Upper lobe of left lung (tissue), 6 donors: ENCODE results near the gene NSMF. TPM values are rescaled to one million over a fixed set of nuclear protein-coding genes. Genes with fewer than 3 reads are reported as not detected.

Source experiments
- ATAC-seq, 2 donors: fragments of 200-7000 bp; cut with Tn5 transposase; one replicate each; pipeline ENCODE4 v1.9.1; 2022; ENCODE audit warnings: mild to moderate bottlenecking in 2 of 2, moderate library complexity in 2 of 2; ENCODE audit not compliant: low FRiP score in 2 of 2
- DNase-seq, 2 donors: peaks; one replicate each; pipeline ENCODE4 v3.0.0-alpha.2; 2019 to 2020
- H3K27ac ChIP-seq, 4 donors: fragments of 200-600 bp; sonication (generic); one replicate each; pipeline ENCODE4 v1.5.1; 2016 to 2019
- H3K27me3 ChIP-seq, 4 donors: fragments of 200-600 bp; sonication (generic); one replicate each; pipeline ENCODE4 v1.5.1; 2017 to 2019
- H3K36me3 ChIP-seq, 4 donors: fragments of 200-600 bp; sonication (generic); one replicate each; pipeline ENCODE4 v1.5.1; 2016 to 2019
- H3K4me1 ChIP-seq, 4 donors: fragments of 200-600 bp; sonication (generic); one replicate each; pipeline ENCODE4 v1.5.1; 2018 to 2019
- H3K4me3 ChIP-seq, 4 donors: fragments of 200-600 bp; sonication (generic); one replicate each; pipeline ENCODE4 v1.5.1; 2017 to 2019; ENCODE audit warnings: mild to moderate bottlenecking in 2 of 4, moderate library complexity in 1 of 4
- H3K9me3 ChIP-seq, 4 donors: fragments of 200-600 bp; sonication (generic); one replicate each; pipeline ENCODE4 v1.5.1; 2018 to 2019
- EP300 ChIP-seq, 4 donors: sonication (generic); formaldehyde crosslinking; IDR thresholded peaks; one replicate each; pipeline ENCODE4 v1.5.1; 2017; ENCODE audit warnings: antibody characterized with exemption in 4 of 4, control low read depth in 2 of 4
- POLR2A ChIP-seq, 4 donors: fragments of 450-650 bp; IDR thresholded peaks; one replicate each; pipeline ENCODE4 v1.5.1; 2016 to 2017; ENCODE audit warnings: antibody characterized with exemption in 4 of 4, mild to moderate bottlenecking in 2 of 4
- POLR2AphosphoS5 ChIP-seq, 2 donors: sonication (generic); formaldehyde crosslinking; IDR thresholded peaks; one replicate each; pipeline ENCODE4 v1.5.1; 2017; ENCODE audit warnings: antibody characterized with exemption in 2 of 2
- WGBS, 2 donors: methylation state at CpG; one replicate each; pipeline ENCODE4 v1.1.5; 2017 to 2018; 5-methylcytosine and 5-hydroxymethylcytosine counted together
- total RNA-seq, 6 donors: library from RNA; depleted of rRNA in 4 of 6; stranded (reverse); fragments of >200 nt in 4 of 6; gene quantifications; one replicate each; pipeline versions ENCODE4 v1.1.0 to v1.2.1, GENCODE V29; 2016 to 2021
- TF ChIP-seq, protein P1 (sequence below), 6 experiments: fragments of 450-650 bp in 4 of 6; fragments of 200-600 bp in 2 of 6; sonication (generic) in 2 of 6; IDR thresholded peaks; one replicate each; pipeline ENCODE4 v1.5.1; 2016 to 2019; ENCODE audit warnings: antibody characterized with exemption in 6 of 6
- donor health status: DM: no; HTN: no; CAD: no; lungs with moderate emphysema.
- donor health status: DM: no; HTN: yes; CAD: no; lungs with severe emphysema.

The NSMF gene
- total RNA-seq, 6 donors from 2014 or later: 20.4 to 57.6 (median 25.9) TPM

DNA sequence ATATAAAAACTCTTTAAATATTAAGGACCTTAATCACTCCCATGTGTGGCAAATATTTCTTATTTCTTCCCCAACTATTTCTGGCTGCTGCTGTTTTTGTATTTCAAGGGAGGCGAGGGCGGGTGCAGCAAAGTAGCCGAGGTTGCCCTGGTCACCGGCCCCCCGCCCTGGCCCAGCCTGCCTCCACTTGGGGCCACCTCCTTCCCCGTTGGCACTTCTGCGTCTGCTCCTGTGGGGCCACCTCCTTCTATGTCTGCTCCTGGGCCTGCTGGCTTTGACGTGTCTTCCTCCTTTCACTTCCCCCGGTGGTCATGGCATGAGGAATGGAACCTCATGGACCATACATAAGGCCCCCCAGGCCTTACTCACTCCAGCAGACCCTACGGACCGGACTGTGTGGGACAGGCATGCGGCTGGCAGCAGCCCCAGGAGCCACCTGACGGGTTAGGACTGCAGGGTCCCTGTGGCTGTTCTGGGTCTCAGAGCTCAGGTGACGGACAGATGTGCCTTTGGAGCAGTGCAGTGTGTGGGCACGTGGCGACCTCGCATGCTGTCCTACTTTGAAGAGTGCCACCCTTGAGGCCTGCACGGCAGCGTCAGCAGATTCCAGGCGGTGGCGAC, 12.2 kb downstream of the NSMF start:
- Histone ChIP-seq H3K4me3 (no peak overlapping the region), H3K9me3 (no peaks in the 10 kb centered on the region), H3K27me3 (no peaks in the 10 kb centered on the region), H3K36me3 (peaks cover 0 to 17% (median 9%) of the 10 kb centered on the region in 4 donors), H3K4me1 (peaks cover 6 to 11% (median 8%) of the 10 kb centered on the region in 4 donors), H3K27ac (no peak overlapping the region)
- TF ChIP-seq POLR2A (IDR thresholded peaks at IDR 0.05): no peak
- TF ChIP-seq, protein P1, sequence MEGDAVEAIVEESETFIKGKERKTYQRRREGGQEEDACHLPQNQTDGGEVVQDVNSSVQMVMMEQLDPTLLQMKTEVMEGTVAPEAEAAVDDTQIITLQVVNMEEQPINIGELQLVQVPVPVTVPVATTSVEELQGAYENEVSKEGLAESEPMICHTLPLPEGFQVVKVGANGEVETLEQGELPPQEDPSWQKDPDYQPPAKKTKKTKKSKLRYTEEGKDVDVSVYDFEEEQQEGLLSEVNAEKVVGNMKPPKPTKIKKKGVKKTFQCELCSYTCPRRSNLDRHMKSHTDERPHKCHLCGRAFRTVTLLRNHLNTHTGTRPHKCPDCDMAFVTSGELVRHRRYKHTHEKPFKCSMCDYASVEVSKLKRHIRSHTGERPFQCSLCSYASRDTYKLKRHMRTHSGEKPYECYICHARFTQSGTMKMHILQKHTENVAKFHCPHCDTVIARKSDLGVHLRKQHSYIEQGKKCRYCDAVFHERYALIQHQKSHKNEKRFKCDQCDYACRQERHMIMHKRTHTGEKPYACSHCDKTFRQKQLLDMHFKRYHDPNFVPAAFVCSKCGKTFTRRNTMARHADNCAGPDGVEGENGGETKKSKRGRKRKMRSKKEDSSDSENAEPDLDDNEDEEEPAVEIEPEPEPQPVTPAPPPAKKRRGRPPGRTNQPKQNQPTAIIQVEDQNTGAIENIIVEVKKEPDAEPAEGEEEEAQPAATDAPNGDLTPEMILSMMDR (IDR thresholded peaks at IDR 0.05): no peak
- no peak for TF ChIP-seq POLR2AphosphoS5 (IDR thresholded peaks at IDR 0.05)
- no peak for TF ChIP-seq EP300 (IDR thresholded peaks at IDR 0.05)
- 74 to 79% methylated on average over 17 to 18 of the region's 21 CpGs for WGBS, 2 donors
- ATAC-seq: peak in 1 of 2 donors; percentile 28
- peak in 1 of 2 donors; percentile 75 for DNase-seq

DNA sequence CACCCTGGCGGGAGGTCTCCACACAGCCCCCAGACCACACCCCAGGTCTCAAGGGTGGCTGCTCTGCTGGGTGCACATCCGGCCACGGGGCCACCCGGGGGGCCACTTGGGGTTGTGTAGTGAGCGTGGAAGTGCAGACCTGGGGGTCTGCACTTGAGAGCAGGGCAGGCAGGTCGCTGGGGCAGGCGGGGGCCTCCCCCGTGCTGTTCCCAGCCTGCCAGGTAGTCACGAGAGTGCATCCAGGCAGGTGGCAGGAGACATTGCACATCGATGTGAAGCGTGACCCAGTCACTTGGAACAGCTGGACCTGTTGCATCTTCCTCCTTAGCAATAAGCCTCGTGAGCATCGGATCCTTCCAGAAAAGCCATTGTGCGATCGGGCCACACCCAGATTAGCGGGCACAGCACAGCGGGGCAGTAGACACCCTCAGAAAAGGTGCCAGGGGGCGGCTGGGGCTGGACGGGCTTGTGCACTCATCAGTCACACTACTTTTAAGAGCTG, 13.2 kb downstream of the NSMF start:
- no peak overlapping the region for H3K27ac ChIP-seq
- H3K4me3 ChIP-seq: no peak overlapping the region
- peaks cover 10 to 20% (median 17%) of the 10 kb centered on the region in 4 donors for H3K4me1 ChIP-seq
- DNase-seq (peak in 1 of 2 donors; percentile 80), ATAC-seq (peak; percentile 4 to 6)
- TF ChIP-seq POLR2A (IDR thresholded peaks at IDR 0.05) (no peak), EP300 (IDR thresholded peaks at IDR 0.05) (no peak), POLR2AphosphoS5 (IDR thresholded peaks at IDR 0.05) (no peak)
- TF ChIP-seq, protein P1 (IDR thresholded peaks at IDR 0.05): no peak
- H3K9me3 ChIP-seq: no peaks in the 10 kb centered on the region
- peaks cover 0 to 17% (median 9%) of the 10 kb centered on the region in 4 donors for H3K36me3 ChIP-seq
- WGBS, 2 donors: 55 to 58% methylated on average over 19 of the region's 19 CpGs
- peaks cover 0 to 8% (median 2%) of the 10 kb centered on the region in 4 donors for H3K27me3 ChIP-seq

DNA sequence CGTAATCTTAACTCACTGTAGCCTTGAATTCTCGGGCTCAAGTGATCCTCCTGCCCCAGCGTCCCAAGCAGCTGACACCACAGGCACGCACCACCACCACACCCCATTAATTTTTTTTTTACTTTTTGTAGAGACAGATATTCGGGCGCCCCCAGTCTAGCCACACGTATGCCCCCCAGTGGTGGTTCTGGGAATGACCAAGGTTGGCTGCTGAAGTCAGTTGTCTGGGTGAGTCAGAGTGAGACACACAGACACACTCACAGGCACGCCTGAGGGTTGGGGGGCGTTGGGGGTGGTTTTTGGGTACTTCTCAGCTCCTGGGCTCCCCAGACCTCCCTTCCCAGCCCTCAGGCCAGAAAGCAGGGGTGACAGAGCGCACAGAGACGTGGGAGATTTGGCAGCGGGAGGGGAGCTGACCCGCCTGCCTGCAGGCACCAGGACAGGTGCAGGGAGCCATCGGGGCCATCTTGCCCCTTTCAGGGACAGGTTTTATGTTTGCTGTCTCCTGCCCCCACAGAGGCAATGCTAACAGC, 13.8 kb downstream of the NSMF start:
- Histone ChIP-seq H3K4me3 (no peak overlapping the region), H3K27me3 (peaks cover 0 to 8% (median 2%) of the 10 kb centered on the region in 4 donors), H3K9me3 (no peaks in the 10 kb centered on the region), H3K36me3 (peaks cover 0 to 17% (median 9%) of the 10 kb centered on the region in 4 donors), H3K4me1 (peaks cover 10 to 20% (median 17%) of the 10 kb centered on the region in 4 donors), H3K27ac (no peak overlapping the region)
- TF ChIP-seq, protein P1 (IDR thresholded peaks at IDR 0.05): peak; percentile 77 to 90 (median 84)
- TF ChIP-seq EP300 (IDR thresholded peaks at IDR 0.05) (no peak), POLR2AphosphoS5 (IDR thresholded peaks at IDR 0.05) (no peak)
- DNase-seq (peak in 1 of 2 donors; percentile 80), ATAC-seq (peak; percentile 84 to 91)
- 21 to 22% methylated on average over 9 to 14 of the region's 14 CpGs for WGBS, 2 donors

DNA sequence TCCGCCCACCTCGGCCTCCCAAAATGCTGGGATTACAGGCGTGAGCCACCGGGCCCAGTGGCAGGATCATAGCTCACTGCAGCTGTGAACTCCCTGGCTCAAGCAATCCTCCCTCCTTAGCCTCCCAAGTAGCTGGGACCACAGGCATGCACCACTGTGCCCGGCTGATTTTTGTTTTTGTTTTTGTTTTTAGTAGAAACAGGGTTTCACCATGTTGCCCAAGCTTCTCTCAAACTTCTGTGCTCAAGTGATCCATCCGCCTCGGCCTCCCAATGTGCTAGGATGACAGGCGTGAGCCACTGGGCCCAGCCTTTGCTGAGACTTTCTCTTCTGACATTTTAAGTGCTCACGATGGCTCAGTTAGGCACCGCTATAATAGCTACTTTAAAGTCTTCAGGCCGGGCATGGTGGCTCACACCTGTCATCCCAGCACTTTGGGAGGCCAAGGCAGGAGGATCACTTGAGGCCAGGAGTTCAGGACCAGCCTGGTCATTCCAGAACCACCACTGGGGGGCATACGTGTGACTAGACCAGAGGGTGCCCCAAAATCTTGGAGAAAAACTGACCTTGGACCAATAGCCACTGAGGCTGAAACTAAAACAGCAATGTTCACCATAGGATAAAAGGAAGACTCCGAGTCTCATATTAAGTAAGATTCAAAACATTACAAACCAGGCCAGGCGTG, 14.9 kb downstream of the NSMF start:
- DNase-seq: no peak
- no peaks in the 10 kb centered on the region for H3K9me3 ChIP-seq
- H3K36me3 ChIP-seq: peaks cover 0 to 8% (median 4%) of the 10 kb centered on the region in 4 donors
- H3K4me3 ChIP-seq: no peak overlapping the region
- H3K27me3 ChIP-seq: peaks cover 0 to 8% (median 2%) of the 10 kb centered on the region in 4 donors
- no peak for ATAC-seq
- no peak overlapping the region for H3K27ac ChIP-seq
- no peak for TF ChIP-seq POLR2A (IDR thresholded peaks at IDR 0.05)
- no peak for TF ChIP-seq EP300 (IDR thresholded peaks at IDR 0.05)
- no peak for TF ChIP-seq POLR2AphosphoS5 (IDR thresholded peaks at IDR 0.05)
- TF ChIP-seq, protein P1 (IDR thresholded peaks at IDR 0.05): no peak
- H3K4me1 ChIP-seq: peaks cover 10 to 20% (median 17%) of the 10 kb centered on the region in 4 donors
- WGBS, 2 donors: 88% methylated on average over 14 of the region's 14 CpGs
